PC-3 (cell line): ENCODE measurements around the gene HOXC9. TPM values are rescaled to one million over a fixed set of nuclear protein-coding genes. Genes with fewer than 3 reads are reported as not detected.

Experiments used
- ATAC-seq: fragments of 200-7000 bp; cut with Tn5 transposase; 2 replicates; pipeline ENCODE4 v1.9.1; 2020; ENCODE audit warnings: mild to moderate bottlenecking, moderate library complexity
- BruUV-seq: library from RNA; stranded (reverse); fragments of 400-500 nt; replicated peaks from 2 replicates; lab custom pipeline; 2021; lab: Mats Ljungman, UMichigan
- CTCF ChIA-PET: fragments of 300-600 bp; sonication (Branson Sonifier 250); formaldehyde crosslinking; loops from one replicate; lab custom pipeline; 2022; ENCODE audit warnings: antibody characterized with exemption; lab: Charles Lee
- POLR2A ChIA-PET: fragments of 300-600 bp; sonication (Branson Sonifier 250); formaldehyde crosslinking; loops from one replicate; lab custom pipeline; 2022; ENCODE audit warnings: antibody characterized with exemption; ENCODE audit not compliant: unreplicated experiment; lab: Charles Lee
- DNase-seq: peaks from one replicate; pipeline ENCODE4 v3.0.0-alpha.2; 2015
- H2AFZ ChIP-seq: fragments of 300-600 bp; sonication (generic); 2 replicates; pipeline ENCODE4 v1.6.0; 2016; ENCODE audit warnings: antibody characterized with exemption, low read length
- H3F3A ChIP-seq: fragments of 300-600 bp; sonication (generic); one replicate; pipeline ENCODE4 v1.6.0; 2017; ENCODE audit warnings: antibody characterized with exemption, low read length, control low read depth, mild to moderate bottlenecking; ENCODE audit not compliant: unreplicated experiment
- H3K27ac ChIP-seq: fragments of 300-600 bp; sonication (generic); 2 replicates; pipeline ENCODE4 v1.5.1; 2016; ENCODE audit warnings: mild to moderate bottlenecking, low read length
- H3K27me3 ChIP-seq: fragments of 300-600 bp; sonication (generic); 2 replicates; pipeline ENCODE4 v1.6.1; 2016; ENCODE audit warnings: low read length, mixed read lengths
- H3K36me3 ChIP-seq: fragments of 300-600 bp; sonication (generic); 2 replicates; pipeline ENCODE4 v1.6.1; 2016; ENCODE audit warnings: low read depth, mixed run types, low read length, mixed read lengths
- H3K4me1 ChIP-seq: fragments of 300-600 bp; sonication (generic); 2 replicates; pipeline ENCODE4 v1.5.1; 2016; ENCODE audit warnings: low read length; ENCODE audit not compliant: insufficient read depth
- H3K4me2 ChIP-seq: fragments of 300-600 bp; sonication (generic); 2 replicates; pipeline ENCODE4 v1.6.0; 2016; ENCODE audit warnings: low read length
- H3K4me3 ChIP-seq: fragments of 300-600 bp; sonication (generic); 2 replicates; pipeline ENCODE4 v1.5.1; 2016; ENCODE audit warnings: mild to moderate bottlenecking, low read length, mixed read lengths
- H3K79me2 ChIP-seq: fragments of 300-600 bp; sonication (generic); 2 replicates; pipeline ENCODE4 v1.6.1; 2017; ENCODE audit warnings: low read length, mixed read lengths
- H3K9ac ChIP-seq: fragments of 300-600 bp; sonication (generic); 2 replicates; pipeline ENCODE4 v1.6.0; 2016; ENCODE audit warnings: mild to moderate bottlenecking, low read length
- H3K9me2 ChIP-seq: fragments of 300-600 bp; sonication (generic); replicated peaks from 2 replicates; pipeline ENCODE4 v1.6.1; 2016; ENCODE audit warnings: mixed run types, low read length, mixed read lengths
- H3K9me3 ChIP-seq: fragments of 300-600 bp; sonication (generic); 2 replicates; pipeline ENCODE4 v1.6.1; 2016; ENCODE audit warnings: low read length, mixed read lengths
- H4K20me1 ChIP-seq: fragments of 300-600 bp; sonication (generic); 2 replicates; pipeline ENCODE4 v1.6.1; 2016; ENCODE audit warnings: low read length, mixed read lengths
- CTCF ChIP-seq: fragments of 300-600 bp; sonication (generic); conservative IDR thresholded peaks from 2 replicates; pipeline ENCODE4 v1.5.1; 2017; ENCODE audit warnings: antibody characterized with exemption, low read depth, mild to moderate bottlenecking, low read length
- EZH2 ChIP-seq: fragments of 300-600 bp; sonication (generic); IDR thresholded peaks from one replicate; pipeline ENCODE4 v1.6.1; 2017; ENCODE audit warnings: antibody characterized with exemption, mild to moderate bottlenecking, low read length; ENCODE audit not compliant: unreplicated experiment
- EZH2phosphoT487 ChIP-seq: fragments of 300-600 bp; sonication (generic); IDR thresholded peaks from 2 replicates; pipeline ENCODE4 v1.6.1; 2018; ENCODE audit warnings: mild to moderate bottlenecking, antibody characterized with exemption, low read length, borderline replicate concordance
- intact Hi-C: fragments of 100-400 bp; cut with micrococcal nuclease; formaldehyde crosslinking; loops from 2 replicates; pipeline ENCODE4 v1.9.0; 2023
- total RNA-seq: library from RNA; depleted of rRNA; stranded (reverse); fragments of >200 nt; gene quantifications from 2 replicates; pipeline ENCODE4 v1.2.3, GENCODE V29; 2014

HOXC9 gene
- total RNA-seq, 1 experiment from 2014 or later, result 1.5 TPM

- BruUV-seq, result no TSS peak
- H3K36me3 ChIP-seq, result no peaks in the 10 kb centered on the region
- CTCF ChIA-PET, result no interaction called here
- H3K27ac ChIP-seq, result no peak overlapping the region
- H3K9me3 ChIP-seq, result no peaks in the 10 kb centered on the region
- 0 out of 2 replicates have a peak overlapping the region, but pooled peaks have one; percentile 6 for H3K4me2 ChIP-seq
- H3K4me1 ChIP-seq, result no peaks in the 10 kb centered on the region
- intact Hi-C loops, result no loop called here
- H3F3A ChIP-seq, result no peaks in the 10 kb centered on the region
- H3K4me3 ChIP-seq, result no peak overlapping the region
- no peak for DNase-seq
- peak; percentile 65 for ATAC-seq
- TF ChIP-seq CTCF (no peak), EZH2phosphoT487 (no peak), EZH2 (no peak)
- H3K9ac ChIP-seq, result no peak overlapping the region
- H4K20me1 ChIP-seq, result no peaks in the 10 kb centered on the region
- H3K27me3 ChIP-seq, result no peaks in the 10 kb centered on the region
- POLR2A ChIA-PET, result no interaction called here
- H2AFZ ChIP-seq, result peak overlapping the region; percentile 52
- no peaks in the 10 kb centered on the region for H3K79me2 ChIP-seq
- H3K9me2 ChIP-seq, result no peaks in the 10 kb centered on the region
Observed at GRCh38 chr12:53956251-53956887, 43.6 kb upstream of the HOXC9 start.

- Histone ChIP-seq H3K27ac (no peak overlapping the region), H2AFZ (peak overlapping the region; percentile 52), H3K4me1 (no peaks in the 10 kb centered on the region), H3K9me2 (no peaks in the 10 kb centered on the region), H3K9ac (no peak overlapping the region), H3K27me3 (no peaks in the 10 kb centered on the region), H4K20me1 (no peaks in the 10 kb centered on the region), H3K79me2 (no peaks in the 10 kb centered on the region), H3K4me3 (no peak overlapping the region), H3K36me3 (no peaks in the 10 kb centered on the region), H3K4me2 (no peak overlapping the region), H3F3A (no peaks in the 10 kb centered on the region), H3K9me3 (no peaks in the 10 kb centered on the region)
- no peak for ATAC-seq
- POLR2A ChIA-PET, result no interaction called here
- BruUV-seq, result no TSS peak
- no peak for DNase-seq
- TF ChIP-seq CTCF (no peak), EZH2phosphoT487 (no peak), EZH2 (no peak)
- CTCF ChIA-PET, result no interaction called here
- intact Hi-C loops, result no loop called here
Observed at GRCh38 chr12:53956914-53957536, 42.9 kb upstream of the HOXC9 start.

GRCh38 chr12:53958128-53958527, 41.8 kb upstream of the HOXC9 start:
- no peaks in the 10 kb centered on the region for H3K9me3 ChIP-seq
- no peak for ATAC-seq
- no peaks in the 10 kb centered on the region for H4K20me1 ChIP-seq
- no peaks in the 10 kb centered on the region for H3F3A ChIP-seq
- POLR2A ChIA-PET, result no interaction called here
- no TSS peak for BruUV-seq
- H3K9me2 ChIP-seq, result no peaks in the 10 kb centered on the region
- H3K27ac ChIP-seq, result no peak overlapping the region
- no peaks in the 10 kb centered on the region for H3K27me3 ChIP-seq
- H3K36me3 ChIP-seq, result no peaks in the 10 kb centered on the region
- no peak overlapping the region for H3K4me3 ChIP-seq
- no peaks in the 10 kb centered on the region for H3K79me2 ChIP-seq
- no peaks in the 10 kb centered on the region for H3K4me1 ChIP-seq
- CTCF ChIA-PET, result interaction anchor here (0.5 to 0.6 kb wide), 2 partner anchors 9 to 1072 kb away, joined by 3 read pairs; no protein-coding TSS in a partner anchor
- H2AFZ ChIP-seq, result no peak overlapping the region
- DNase-seq, result no peak
- no peak overlapping the region for H3K4me2 ChIP-seq
- intact Hi-C loops, result no loop called here
- no peak for TF ChIP-seq EZH2phosphoT487
- no peak for TF ChIP-seq EZH2
- H3K9ac ChIP-seq, result no peak overlapping the region
